Ascending aorta (tissue), 2 donors: ENCODE data around the gene BAZ2A. TPM values are rescaled to one million over a fixed set of nuclear protein-coding genes. Genes with fewer than 3 reads are reported as not detected.
A peak's percentile ranks its signal among the peaks of the same experiment; 100 is the strongest.

Experiments used
- DNase-seq, 2 donors: peaks; one replicate each; pipeline ENCODE4 v3.0.0-alpha.2; 2019; ENCODE audit warnings: low spot score in 2 of 2
- H3K27ac ChIP-seq, 2 donors: fragments of 200-600 bp; sonication (generic); one replicate each; pipeline ENCODE4 v1.5.1; 2016 to 2017; ENCODE audit warnings: mild to moderate bottlenecking in 1 of 2
- H3K27me3 ChIP-seq: fragments of 200-600 bp; sonication (generic); one replicate; pipeline ENCODE4 v1.5.1; 2017
- H3K36me3 ChIP-seq, 2 donors: fragments of 200-600 bp; sonication (generic); one replicate each; pipeline ENCODE4 v1.5.1; 2016
- H3K4me1 ChIP-seq, 2 donors: fragments of 200-600 bp; sonication (generic); one replicate each; pipeline ENCODE4 v1.5.1; 2016 to 2017; ENCODE audit warnings: mild to moderate bottlenecking in 1 of 2
- H3K4me3 ChIP-seq, 2 donors: fragments of 200-600 bp; sonication (generic); one replicate each; pipeline ENCODE4 v1.5.1; 2016 to 2017; ENCODE audit warnings: mild to moderate bottlenecking in 1 of 2
- H3K9me3 ChIP-seq, 2 donors: fragments of 200-600 bp; sonication (generic); one replicate each; pipeline ENCODE4 v1.5.1; 2016
- CTCF ChIP-seq, 3 experiments: fragments of 200-600 bp in 2 of 3; fragments of 450-650 bp in 1 of 3; sonication (generic) in 2 of 3; IDR thresholded peaks; one replicate each; pipeline ENCODE4 v1.5.1; 2016 to 2019; ENCODE audit warnings: antibody characterized with exemption in 3 of 3, mild to moderate bottlenecking in 1 of 3, moderate library complexity in 1 of 3
- intact Hi-C: fragments of 100-400 bp; cut with DNase I; formaldehyde crosslinking; loops from one replicate; pipeline ENCODE4 v1.15.1; 2023
- total RNA-seq: library from RNA; depleted of rRNA; stranded (reverse); fragments of >200 nt; gene quantifications from one replicate; pipeline ENCODE4 v1.1.0, GENCODE V29; 2016

The BAZ2A gene
- total RNA-seq, 1 donor from 2014 or later: 118 TPM

- no peak for DNase-seq
- H3K27ac ChIP-seq: no peak overlapping the region
- no peak overlapping the region for H3K4me3 ChIP-seq
- TF ChIP-seq CTCF (IDR thresholded peaks at IDR 0.05): no peak
- H3K27me3 ChIP-seq: no peaks in the 10 kb centered on the region
- H3K9me3 ChIP-seq: no peaks in the 10 kb centered on the region
- H3K4me1 ChIP-seq: no peaks in the 10 kb centered on the region
- intact Hi-C loops: no loop called here
- H3K36me3 ChIP-seq: peaks cover 58 to 63% of the 10 kb centered on the region in 2 donors
These were observed 40.7 kb upstream of the BAZ2A start for GRCh38 chr12:56670836-56671235.

GRCh38 chr12:56668197-56668457 is 38.0 kb upstream of the BAZ2A start:
- TF ChIP-seq CTCF (IDR thresholded peaks at IDR 0.05): no peak
- intact Hi-C loops: no loop called here
- peaks cover 78 to 90% of the 10 kb centered on the region in 2 donors for H3K36me3 ChIP-seq
- no peak for DNase-seq
- H3K4me3 ChIP-seq: no peak overlapping the region
- H3K27ac ChIP-seq: no peak overlapping the region
- no peaks in the 10 kb centered on the region for H3K27me3 ChIP-seq
- H3K9me3 ChIP-seq: no peaks in the 10 kb centered on the region
- no peaks in the 10 kb centered on the region for H3K4me1 ChIP-seq

- H3K4me1 ChIP-seq: no peaks in the 10 kb centered on the region
- peaks cover 40 to 53% of the 10 kb centered on the region in 2 donors for H3K36me3 ChIP-seq
- H3K9me3 ChIP-seq: no peaks in the 10 kb centered on the region
- H3K4me3 ChIP-seq: no peak overlapping the region
- TF ChIP-seq CTCF (IDR thresholded peaks at IDR 0.05): no peak
- H3K27ac ChIP-seq: no peak overlapping the region
- H3K27me3 ChIP-seq: no peaks in the 10 kb centered on the region
- intact Hi-C loops: no loop called here
- DNase-seq: peak in 1 of 2 donors; percentile 41
These were observed 32.0 kb upstream of the BAZ2A start for GRCh38 chr12:56661979-56662638.

GRCh38 chr12:56661560-56661959 is 31.4 kb upstream of the BAZ2A start:
- TF ChIP-seq CTCF (IDR thresholded peaks at IDR 0.05): no peak
- Histone ChIP-seq H3K4me1 (no peaks in the 10 kb centered on the region), H3K9me3 (no peaks in the 10 kb centered on the region), H3K27me3 (no peaks in the 10 kb centered on the region), H3K4me3 (no peak overlapping the region), H3K36me3 (peaks cover 34 to 47% of the 10 kb centered on the region in 2 donors), H3K27ac (no peak overlapping the region)
- intact Hi-C loops: no loop called here
- no peak for DNase-seq

GRCh38 chr12:56658921-56659320 is 28.8 kb upstream of the BAZ2A start:
- Histone ChIP-seq H3K36me3 (peaks cover 10 to 21% of the 10 kb centered on the region in 2 donors), H3K27ac (no peak overlapping the region), H3K9me3 (no peaks in the 10 kb centered on the region), H3K4me3 (no peak overlapping the region), H3K27me3 (no peaks in the 10 kb centered on the region), H3K4me1 (no peaks in the 10 kb centered on the region)
- DNase-seq: no peak
- intact Hi-C loops: no loop called here
- no peak for TF ChIP-seq CTCF (IDR thresholded peaks at IDR 0.05)
